ENCODE data around the gene NSG1.
A peak's percentile ranks its signal among the peaks of the same experiment; 100 is the strongest.
"Not testable (repeated sequence)": the region's sequence is repeated elsewhere in the genome, so short reads cannot be mapped to it uniquely, and the experiment has no call there.

NSG1 gene

GRCh38 chr4:4416981-4417380 is 30.1 kb downstream of the NSG1 start:
- DNase-seq (ENCODE audit: low read depth), result no peak

GRCh38 chr4:4417886-4418285 is 31.0 kb downstream of the NSG1 start:
- DNase-seq (ENCODE audit: low read depth), result no peak

GRCh38 chr4:4418676-4419390 is 31.9 kb downstream of the NSG1 start:
- DNase-seq (ENCODE audit: low read depth), result no peak

- no peak for DNase-seq (ENCODE audit: low read depth)
Observed at GRCh38 chr4:4419896-4420295, 33.0 kb downstream of the NSG1 start.

GRCh38 chr4:4420421-4420820 is 33.5 kb downstream of the NSG1 start:
- no peak for DNase-seq (ENCODE audit: low read depth)

GRCh38 chr4:4421356-4421755 is 34.5 kb downstream of the NSG1 start:
- DNase-seq (ENCODE audit: low read depth), result no peak

GRCh38 chr4:4422117-4422516 is 35.2 kb downstream of the NSG1 start:
- not testable (repeated sequence) for DNase-seq (ENCODE audit: low read depth)

- DNase-seq (ENCODE audit: low read depth), result no peak
Observed at GRCh38 chr4:4422856-4423499, 36.1 kb downstream of the NSG1 start.

- no peak for DNase-seq (ENCODE audit: low read depth)
Observed at GRCh38 chr4:4423706-4424498, 37.0 kb downstream of the NSG1 start.

GRCh38 chr4:4424499-4425115 is 37.7 kb downstream of the NSG1 start:
- DNase-seq (ENCODE audit: low read depth), result no peak

GRCh38 chr4:4425119-4425690 is 38.3 kb downstream of the NSG1 start:
- no peak for DNase-seq (ENCODE audit: low read depth)

- no peak for DNase-seq (ENCODE audit: low read depth)
Observed at GRCh38 chr4:4425696-4426095, 38.8 kb downstream of the NSG1 start.

GRCh38 chr4:4426511-4427120 is 39.7 kb downstream of the NSG1 start:
- no peak for DNase-seq (ENCODE audit: low read depth)

GRCh38 chr4:4427121-4427870 is 40.4 kb downstream of the NSG1 start:
- no peak for DNase-seq (ENCODE audit: low read depth)

GRCh38 chr4:4427886-4428285 is 41.0 kb downstream of the NSG1 start:
- DNase-seq (ENCODE audit: low read depth), result no peak

- DNase-seq (ENCODE audit: low read depth), result no peak
Observed at GRCh38 chr4:4428966-4429875, 42.3 kb downstream of the NSG1 start.

GRCh38 chr4:4430492-4431195 is 43.7 kb downstream of the NSG1 start:
- DNase-seq (ENCODE audit: low read depth), result peak; percentile 74

- no peak for DNase-seq (ENCODE audit: low read depth)
Observed at GRCh38 chr4:4432341-4433125, 45.6 kb downstream of the NSG1 start.

- DNase-seq (ENCODE audit: low read depth), result no peak
Observed at GRCh38 chr4:4433941-4434340, 47.0 kb downstream of the NSG1 start.
